Uterus (tissue), 2 donors: ENCODE results near the gene SIX6.

ENCODE experiments used
- POLR2A ChIP-seq, 2 donors: fragments of 450-650 bp; IDR thresholded peaks; one replicate each; pipeline ENCODE4 v1.6.1; 2016; ENCODE audit warnings: antibody characterized with exemption in 2 of 2, mild to moderate bottlenecking in 1 of 2, moderate library complexity in 1 of 2
- TF ChIP-seq, protein P1 (sequence below), 4 experiments: fragments of 200-600 bp in 2 of 4; fragments of 450-650 bp in 2 of 4; sonication (generic) in 2 of 4; IDR thresholded peaks; one replicate each; pipeline ENCODE4 v1.5.1; 2016 to 2019; ENCODE audit warnings: antibody characterized with exemption in 4 of 4, mild to moderate bottlenecking in 2 of 4, moderate library complexity in 1 of 4

DNA sequence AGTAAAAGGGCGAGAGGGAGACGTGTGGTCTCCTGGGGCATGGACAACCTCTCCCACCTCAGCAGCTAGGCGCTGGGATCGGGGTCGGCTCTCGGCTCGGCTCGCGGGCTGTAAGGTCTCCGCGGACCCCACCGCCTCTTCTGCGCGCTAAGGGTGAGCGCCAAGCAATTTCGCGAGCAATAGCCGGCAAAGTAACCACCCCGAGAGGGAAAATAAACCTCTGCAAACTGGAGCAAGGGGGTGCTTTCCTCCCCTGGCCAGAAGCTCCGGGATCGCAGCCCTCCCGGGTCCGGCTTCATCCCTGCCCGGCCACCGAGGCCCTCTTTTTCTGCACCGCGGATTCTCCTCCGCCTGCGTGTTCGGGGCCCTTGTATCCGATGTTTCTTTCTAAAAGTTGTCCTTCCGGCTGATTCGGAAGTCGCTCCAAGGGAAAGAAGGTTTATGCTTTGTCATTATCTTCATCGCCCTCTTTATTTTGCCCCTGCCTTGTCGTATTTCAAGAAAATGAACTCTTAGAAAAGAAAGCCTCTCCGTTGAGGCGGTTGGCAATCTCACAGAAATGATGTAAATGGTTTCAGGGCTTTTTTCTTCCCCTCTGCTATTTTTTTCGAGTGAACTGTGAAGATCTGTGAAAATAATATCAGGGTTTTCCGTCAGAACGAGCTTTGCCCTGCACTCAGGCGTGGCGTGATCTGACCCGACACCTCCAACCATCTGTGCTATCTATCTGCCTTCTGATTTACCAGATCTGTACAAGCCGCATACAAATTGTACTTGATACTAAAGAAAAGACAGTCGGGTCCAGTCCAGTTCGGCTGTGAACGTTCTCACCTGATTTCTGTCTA, 1.7 kb upstream of the SIX6 start:
- TF ChIP-seq, protein P1, sequence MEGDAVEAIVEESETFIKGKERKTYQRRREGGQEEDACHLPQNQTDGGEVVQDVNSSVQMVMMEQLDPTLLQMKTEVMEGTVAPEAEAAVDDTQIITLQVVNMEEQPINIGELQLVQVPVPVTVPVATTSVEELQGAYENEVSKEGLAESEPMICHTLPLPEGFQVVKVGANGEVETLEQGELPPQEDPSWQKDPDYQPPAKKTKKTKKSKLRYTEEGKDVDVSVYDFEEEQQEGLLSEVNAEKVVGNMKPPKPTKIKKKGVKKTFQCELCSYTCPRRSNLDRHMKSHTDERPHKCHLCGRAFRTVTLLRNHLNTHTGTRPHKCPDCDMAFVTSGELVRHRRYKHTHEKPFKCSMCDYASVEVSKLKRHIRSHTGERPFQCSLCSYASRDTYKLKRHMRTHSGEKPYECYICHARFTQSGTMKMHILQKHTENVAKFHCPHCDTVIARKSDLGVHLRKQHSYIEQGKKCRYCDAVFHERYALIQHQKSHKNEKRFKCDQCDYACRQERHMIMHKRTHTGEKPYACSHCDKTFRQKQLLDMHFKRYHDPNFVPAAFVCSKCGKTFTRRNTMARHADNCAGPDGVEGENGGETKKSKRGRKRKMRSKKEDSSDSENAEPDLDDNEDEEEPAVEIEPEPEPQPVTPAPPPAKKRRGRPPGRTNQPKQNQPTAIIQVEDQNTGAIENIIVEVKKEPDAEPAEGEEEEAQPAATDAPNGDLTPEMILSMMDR (IDR thresholded peaks at IDR 0.05) = no peak
- TF ChIP-seq POLR2A (IDR thresholded peaks at IDR 0.05) = no peak
